Measurements from ENCODE around the gene GBX2. TPM values are rescaled to one million over a fixed set of nuclear protein-coding genes. Genes with fewer than 3 reads are reported as not detected.

Gene GBX2
- total RNA-seq, 1 experiment from 2014 or later, result 5.9 TPM

DNA sequence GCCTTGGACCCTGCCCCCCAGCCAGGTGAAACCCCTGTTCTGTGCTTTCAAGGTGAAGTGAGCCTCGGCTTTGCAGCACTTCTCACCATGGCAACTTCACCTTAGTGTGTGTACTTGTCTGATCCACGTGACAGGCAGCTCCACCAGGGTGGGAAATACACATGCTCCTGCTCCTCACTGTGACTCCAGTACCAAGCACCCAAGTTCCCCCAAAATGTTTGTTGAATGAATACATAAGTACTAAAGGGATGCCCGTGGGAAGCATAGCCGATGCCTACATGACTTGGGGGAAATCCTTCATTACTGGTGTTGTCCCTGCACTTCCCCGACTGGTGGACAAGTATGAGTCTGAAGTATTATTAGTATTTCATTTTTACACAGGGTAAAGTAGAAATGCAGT, 41.8 kb upstream of the GBX2 start:
- TF ChIP-seq, protein P1, sequence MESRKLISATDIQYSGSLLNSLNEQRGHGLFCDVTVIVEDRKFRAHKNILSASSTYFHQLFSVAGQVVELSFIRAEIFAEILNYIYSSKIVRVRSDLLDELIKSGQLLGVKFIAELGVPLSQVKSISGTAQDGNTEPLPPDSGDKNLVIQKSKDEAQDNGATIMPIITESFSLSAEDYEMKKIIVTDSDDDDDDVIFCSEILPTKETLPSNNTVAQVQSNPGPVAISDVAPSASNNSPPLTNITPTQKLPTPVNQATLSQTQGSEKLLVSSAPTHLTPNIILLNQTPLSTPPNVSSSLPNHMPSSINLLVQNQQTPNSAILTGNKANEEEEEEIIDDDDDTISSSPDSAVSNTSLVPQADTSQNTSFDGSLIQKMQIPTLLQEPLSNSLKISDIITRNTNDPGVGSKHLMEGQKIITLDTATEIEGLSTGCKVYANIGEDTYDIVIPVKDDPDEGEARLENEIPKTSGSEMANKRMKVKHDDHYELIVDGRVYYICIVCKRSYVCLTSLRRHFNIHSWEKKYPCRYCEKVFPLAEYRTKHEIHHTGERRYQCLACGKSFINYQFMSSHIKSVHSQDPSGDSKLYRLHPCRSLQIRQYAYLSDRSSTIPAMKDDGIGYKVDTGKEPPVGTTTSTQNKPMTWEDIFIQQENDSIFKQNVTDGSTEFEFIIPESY (IDR thresholded peaks at IDR 0.05; ENCODE audit: extremely low read depth, insufficient replicate concordance, low read length), result no peak
- TF ChIP-seq SRF (IDR thresholded peaks at IDR 0.05; ENCODE audit: low read depth) (no peak), CEBPB (IDR thresholded peaks at IDR 0.05; ENCODE audit: low read depth) (no peak), EZH2phosphoT487 (IDR thresholded peaks at IDR 0.05; ENCODE audit: borderline replicate concordance) (no peak), RAD21 (IDR thresholded peaks at IDR 0.05; ENCODE audit: low read depth) (no peak), YY1 (IDR thresholded peaks at IDR 0.05; ENCODE audit: extremely low read depth, insufficient replicate concordance, low read depth, low read length) (no peak), CBX3 (IDR thresholded peaks at IDR 0.05; ENCODE audit: low read depth) (no peak), SP1 (IDR thresholded peaks at IDR 0.05; ENCODE audit: low read depth) (no peak), EZH2 (IDR thresholded peaks at IDR 0.05) (no peak), SIN3A (IDR thresholded peaks at IDR 0.05; ENCODE audit: low read depth) (no peak), TCF7L2 (IDR thresholded peaks at IDR 0.05; ENCODE audit: borderline replicate concordance, extremely low read depth, insufficient read depth, insufficient read length) (no peak), ZNF274 (IDR thresholded peaks at IDR 0.05; ENCODE audit: low read depth, low read length) (no peak), FOSL1 (IDR thresholded peaks at IDR 0.05; ENCODE audit: low read depth) (no peak), ELF1 (IDR thresholded peaks at IDR 0.05; ENCODE audit: borderline replicate concordance, low read depth) (no peak), JUND (IDR thresholded peaks at IDR 0.05) (no peak; the same call in 1 of the 2 replicates)
- TF ChIP-seq, protein P2, sequence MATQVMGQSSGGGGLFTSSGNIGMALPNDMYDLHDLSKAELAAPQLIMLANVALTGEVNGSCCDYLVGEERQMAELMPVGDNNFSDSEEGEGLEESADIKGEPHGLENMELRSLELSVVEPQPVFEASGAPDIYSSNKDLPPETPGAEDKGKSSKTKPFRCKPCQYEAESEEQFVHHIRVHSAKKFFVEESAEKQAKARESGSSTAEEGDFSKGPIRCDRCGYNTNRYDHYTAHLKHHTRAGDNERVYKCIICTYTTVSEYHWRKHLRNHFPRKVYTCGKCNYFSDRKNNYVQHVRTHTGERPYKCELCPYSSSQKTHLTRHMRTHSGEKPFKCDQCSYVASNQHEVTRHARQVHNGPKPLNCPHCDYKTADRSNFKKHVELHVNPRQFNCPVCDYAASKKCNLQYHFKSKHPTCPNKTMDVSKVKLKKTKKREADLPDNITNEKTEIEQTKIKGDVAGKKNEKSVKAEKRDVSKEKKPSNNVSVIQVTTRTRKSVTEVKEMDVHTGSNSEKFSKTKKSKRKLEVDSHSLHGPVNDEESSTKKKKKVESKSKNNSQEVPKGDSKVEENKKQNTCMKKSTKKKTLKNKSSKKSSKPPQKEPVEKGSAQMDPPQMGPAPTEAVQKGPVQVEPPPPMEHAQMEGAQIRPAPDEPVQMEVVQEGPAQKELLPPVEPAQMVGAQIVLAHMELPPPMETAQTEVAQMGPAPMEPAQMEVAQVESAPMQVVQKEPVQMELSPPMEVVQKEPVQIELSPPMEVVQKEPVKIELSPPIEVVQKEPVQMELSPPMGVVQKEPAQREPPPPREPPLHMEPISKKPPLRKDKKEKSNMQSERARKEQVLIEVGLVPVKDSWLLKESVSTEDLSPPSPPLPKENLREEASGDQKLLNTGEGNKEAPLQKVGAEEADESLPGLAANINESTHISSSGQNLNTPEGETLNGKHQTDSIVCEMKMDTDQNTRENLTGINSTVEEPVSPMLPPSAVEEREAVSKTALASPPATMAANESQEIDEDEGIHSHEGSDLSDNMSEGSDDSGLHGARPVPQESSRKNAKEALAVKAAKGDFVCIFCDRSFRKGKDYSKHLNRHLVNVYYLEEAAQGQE (IDR thresholded peaks at IDR 0.05; ENCODE audit: low read depth), result no peak
- TF ChIP-seq, protein P3, sequence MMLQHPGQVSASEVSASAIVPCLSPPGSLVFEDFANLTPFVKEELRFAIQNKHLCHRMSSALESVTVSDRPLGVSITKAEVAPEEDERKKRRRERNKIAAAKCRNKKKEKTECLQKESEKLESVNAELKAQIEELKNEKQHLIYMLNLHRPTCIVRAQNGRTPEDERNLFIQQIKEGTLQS (IDR thresholded peaks at IDR 0.05), result no peak
- H3K4me3 ChIP-seq (replicated peaks in 1 of 2; ENCODE audit: low read depth in 1 of 2, low read length in 2 of 2), result no peak overlapping the region
- no peak overlapping the region for H3K27ac ChIP-seq (ENCODE audit: low read depth, low read length)
- ChIA-PET RAD21 (ENCODE audit: low non-redundant PET in 1 of 2, low total read pairs in 2 of 2, uncharacterized antibody in 2 of 2, unreplicated experiment in 2 of 2) (no interaction called here), CTCF (interaction anchor here (0.9 to 1.2 kb wide), 5 partner anchors 9 to 444 kb away, joined by 3 to 9 read pairs (median 4); no protein-coding TSS in a partner anchor), POLR2A (no interaction called here)
- H3K9me2 ChIP-seq (ENCODE audit: insufficient read depth), result no peaks in the 10 kb centered on the region
- H2AFZ ChIP-seq (ENCODE audit: low read depth, low read length, poor library complexity, severe bottlenecking), result no peak overlapping the region
- H3K79me2 ChIP-seq (ENCODE audit: insufficient read depth, low read length), result no peaks in the 10 kb centered on the region
- ATAC-seq, result no peak
- no peaks in the 10 kb centered on the region for H3K4me1 ChIP-seq (ENCODE audit: control insufficient read depth in 1 of 2, insufficient read depth in 2 of 2, low read length in 2 of 2)
- H4K20me1 ChIP-seq (ENCODE audit: insufficient read depth), result no peaks in the 10 kb centered on the region
- H3K27me3 ChIP-seq (ENCODE audit: insufficient read depth, low read length), result no peaks in the 10 kb centered on the region
- no peak overlapping the region for H3K4me2 ChIP-seq (ENCODE audit: low read length)
- no peaks in the 10 kb centered on the region for H3K36me3 ChIP-seq (ENCODE audit: control insufficient read depth in 1 of 2, insufficient read depth in 2 of 2, low read length in 2 of 2)
- H3K9ac ChIP-seq (ENCODE audit: low read length), result no peak overlapping the region
- H3K9me3 ChIP-seq (ENCODE audit: control insufficient read depth in 1 of 2, insufficient read depth in 1 of 2, low read depth in 1 of 2, low read length in 2 of 2), result no peaks in the 10 kb centered on the region
- BruUV-seq (replicated peaks), result no TSS peak
- intact Hi-C loops (cut with micrococcal nuclease), result no loop called here
- no peak for DNase-seq (ENCODE audit: low read depth, low spot score)
